OCI-LY7 (cell line): ENCODE results near the gene PRPF8. TPM values are rescaled to one million over a fixed set of nuclear protein-coding genes. Genes with fewer than 3 reads are reported as not detected.
"Not testable (repeated sequence)": the region's sequence is repeated elsewhere in the genome, so short reads cannot be mapped to it uniquely, and the experiment has no call there.

Source experiments
- BruUV-seq: library from RNA; stranded (reverse); fragments of 400-500 nt; replicated peaks from 2 replicates; lab custom pipeline; 2021; lab: Mats Ljungman, UMichigan
- CTCF ChIA-PET: fragments of 300-600 bp; sonication (Branson Sonifier 250); formaldehyde crosslinking; loops from one replicate; lab custom pipeline; 2022; ENCODE audit warnings: antibody characterized with exemption; ENCODE audit not compliant: unreplicated experiment; lab: Charles Lee
- POLR2A ChIA-PET: fragments of 300-600 bp; sonication (Branson Sonifier 250); formaldehyde crosslinking; loops from one replicate; lab custom pipeline; 2022; ENCODE audit warnings: antibody characterized with exemption; lab: Charles Lee
- DNase-seq: peaks from one replicate; pipeline ENCODE4 v3.0.0-alpha.2; 2015; ENCODE audit warnings: low spot score
- H2AFZ ChIP-seq: fragments of 200-600 bp; sonication (generic), shearing (Covaris generic); 2 replicates; pipeline ENCODE4 v1.6.1; 2014; ENCODE audit warnings: mild to moderate bottlenecking, antibody characterized with exemption, low read length, moderate library complexity
- H3K27ac ChIP-seq: fragments of 200-600 bp; sonication (generic); 2 replicates; pipeline ENCODE4 v1.5.1; 2014; ENCODE audit warnings: mixed run types, low read depth, mild to moderate bottlenecking, moderate library complexity, low read length, inconsistent platforms; ENCODE audit not compliant: poor library complexity, severe bottlenecking
- H3K36me3 ChIP-seq: fragments of 200-600 bp; sonication (generic); 2 replicates; pipeline ENCODE4 v1.6.1; 2014; ENCODE audit warnings: mild to moderate bottlenecking, antibody characterized with exemption, low read length, moderate library complexity, mixed read lengths; ENCODE audit not compliant: insufficient read depth
- H3K4me1 ChIP-seq: fragments of 200-600 bp; sonication (generic); 2 replicates; pipeline ENCODE4 v1.5.1; 2014; ENCODE audit warnings: mild to moderate bottlenecking, low read length; ENCODE audit not compliant: insufficient read depth, poor library complexity, severe bottlenecking
- H3K4me2 ChIP-seq: fragments of 200-600 bp; sonication (generic); 2 replicates; pipeline ENCODE4 v1.6.1; 2014; ENCODE audit warnings: mild to moderate bottlenecking, low read length
- H3K4me3 ChIP-seq: fragments of 200-600 bp; sonication (generic); 2 replicates; pipeline ENCODE4 v1.5.1; 2014; ENCODE audit warnings: mild to moderate bottlenecking, low read depth, low read length; ENCODE audit not compliant: poor library complexity, severe bottlenecking
- H3K79me2 ChIP-seq: fragments of 200-600 bp; sonication (generic); 2 replicates; pipeline ENCODE4 v1.6.1; 2016; ENCODE audit warnings: low read depth, mild to moderate bottlenecking, low read length, moderate library complexity, mixed read lengths; ENCODE audit not compliant: insufficient read depth
- H3K9me2 ChIP-seq: fragments of 200-600 bp; sonication (generic); 2 replicates; pipeline ENCODE4 v1.6.1; 2016; ENCODE audit warnings: mild to moderate bottlenecking, low read length, mixed read lengths; ENCODE audit not compliant: insufficient read depth
- H3K9me3 ChIP-seq: fragments of 200-600 bp; sonication (generic); 2 replicates; pipeline ENCODE4 v1.6.1; 2014; ENCODE audit warnings: mild to moderate bottlenecking, mixed run types, low read length, mixed read lengths
- H4K20me1 ChIP-seq: fragments of 200-600 bp; sonication (generic); 2 replicates; pipeline ENCODE4 v1.6.1; 2014; ENCODE audit warnings: mild to moderate bottlenecking, antibody characterized with exemption, low read length, moderate library complexity, mixed read lengths; ENCODE audit not compliant: insufficient read depth
- EZH2phosphoT487 ChIP-seq: fragments of 200-600 bp; sonication (generic); IDR thresholded peaks from 2 replicates; pipeline ENCODE4 v1.6.1; 2018; ENCODE audit warnings: low read depth, borderline replicate concordance, mild to moderate bottlenecking, mixed run types, antibody characterized with exemption, low read length, moderate library complexity, mixed read lengths
- intact Hi-C: fragments of 100-400 bp; cut with micrococcal nuclease; formaldehyde crosslinking; loops from one replicate; pipeline ENCODE4 v1.10.0; 2022; ENCODE audit not compliant: unreplicated experiment
- total RNA-seq, 2 experiments: library from RNA; depleted of rRNA in 1 of 2; stranded (reverse); fragments of >200 nt in 1 of 2; shearing (Covaris generic) in 1 of 2; gene quantifications; 2 replicates each; pipeline ENCODE4 v1.2.3, GENCODE V29; 2014 to 2022
- TF ChIP-seq, protein P1 (sequence below): fragments of 200-600 bp; sonication (generic); conservative IDR thresholded peaks from 2 replicates; pipeline ENCODE4 v1.5.1; 2014; ENCODE audit warnings: mild to moderate bottlenecking, antibody characterized with exemption, low read length, moderate library complexity, mixed read lengths

PRPF8 gene
- total RNA-seq, 2 experiments from 2014 or later, result 162 to 427 TPM

DNA sequence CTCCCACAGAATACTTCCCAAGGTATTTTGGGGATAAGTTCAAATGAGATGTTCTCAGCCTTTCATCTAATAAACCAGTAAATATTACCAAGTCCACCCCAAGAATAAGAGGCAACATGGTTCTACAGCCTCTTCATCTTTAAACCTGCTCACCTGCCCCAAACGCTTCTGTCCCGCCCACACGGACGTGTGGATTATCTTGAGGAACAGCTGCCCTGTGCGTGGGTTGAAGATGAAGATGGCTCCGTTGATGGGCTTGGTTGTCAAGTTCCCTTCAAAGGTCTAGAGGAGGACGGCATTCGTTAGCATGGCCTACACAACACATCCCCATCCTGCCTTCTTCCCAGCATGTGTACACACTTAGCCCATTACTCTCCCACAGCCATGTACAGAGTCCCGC lies 26.6 kb downstream of the PRPF8 start:
- Histone ChIP-seq H3K9me2 (no peaks in the 10 kb centered on the region), H3K79me2 (peaks cover 3% of the 10 kb centered on the region; the same call in 1 of the 2 replicates), H2AFZ (no peak overlapping the region), H3K4me1 (no peaks in the 10 kb centered on the region), H3K4me2 (no peak overlapping the region), H3K36me3 (peaks cover 97% of the 10 kb centered on the region), H3K27ac (no peak overlapping the region), H3K9me3 (no peaks in the 10 kb centered on the region), H3K4me3 (no peak overlapping the region), H4K20me1 (no peaks in the 10 kb centered on the region)
- no peak for TF ChIP-seq EZH2phosphoT487
- TF ChIP-seq, protein P1, sequence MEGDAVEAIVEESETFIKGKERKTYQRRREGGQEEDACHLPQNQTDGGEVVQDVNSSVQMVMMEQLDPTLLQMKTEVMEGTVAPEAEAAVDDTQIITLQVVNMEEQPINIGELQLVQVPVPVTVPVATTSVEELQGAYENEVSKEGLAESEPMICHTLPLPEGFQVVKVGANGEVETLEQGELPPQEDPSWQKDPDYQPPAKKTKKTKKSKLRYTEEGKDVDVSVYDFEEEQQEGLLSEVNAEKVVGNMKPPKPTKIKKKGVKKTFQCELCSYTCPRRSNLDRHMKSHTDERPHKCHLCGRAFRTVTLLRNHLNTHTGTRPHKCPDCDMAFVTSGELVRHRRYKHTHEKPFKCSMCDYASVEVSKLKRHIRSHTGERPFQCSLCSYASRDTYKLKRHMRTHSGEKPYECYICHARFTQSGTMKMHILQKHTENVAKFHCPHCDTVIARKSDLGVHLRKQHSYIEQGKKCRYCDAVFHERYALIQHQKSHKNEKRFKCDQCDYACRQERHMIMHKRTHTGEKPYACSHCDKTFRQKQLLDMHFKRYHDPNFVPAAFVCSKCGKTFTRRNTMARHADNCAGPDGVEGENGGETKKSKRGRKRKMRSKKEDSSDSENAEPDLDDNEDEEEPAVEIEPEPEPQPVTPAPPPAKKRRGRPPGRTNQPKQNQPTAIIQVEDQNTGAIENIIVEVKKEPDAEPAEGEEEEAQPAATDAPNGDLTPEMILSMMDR, result no peak
- DNase-seq, result no peak
- POLR2A ChIA-PET, result no interaction called here
- intact Hi-C loops, result no loop called here
- no TSS peak for BruUV-seq
- CTCF ChIA-PET, result no interaction called here

DNA sequence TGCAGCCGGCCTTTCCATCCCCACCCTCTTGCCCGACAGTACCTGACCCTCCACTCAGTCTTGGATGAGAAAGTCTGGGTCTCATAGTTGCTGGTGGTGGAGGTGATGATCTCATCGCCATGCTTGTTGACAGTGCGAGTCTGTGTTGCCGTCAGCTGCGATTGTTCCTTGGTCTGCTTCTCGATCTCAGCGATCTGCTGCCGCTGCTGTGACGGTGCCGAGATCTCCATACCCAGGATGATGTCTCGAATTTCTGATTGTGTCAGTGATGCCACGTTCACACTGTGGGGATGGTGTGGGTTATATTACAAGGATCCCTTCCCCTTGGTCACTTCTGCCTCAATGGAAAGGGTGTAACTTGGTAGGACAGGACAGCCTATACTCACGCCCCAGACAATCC lies 30.9 kb downstream of the PRPF8 start:
- ChIA-PET CTCF (interaction anchor here (0.5 kb wide), 1 partner anchor 59 kb away, joined by 4 read pairs; no protein-coding TSS in a partner anchor), POLR2A (no interaction called here)
- Histone ChIP-seq H3K9me2 (no peaks in the 10 kb centered on the region), H3K4me3 (no peak overlapping the region), H3K79me2 (no peaks in the 10 kb centered on the region), H3K27ac (no peak overlapping the region), H3K9me3 (no peaks in the 10 kb centered on the region), H4K20me1 (peaks cover 4% of the 10 kb centered on the region; the same call in 1 of the 2 replicates), H3K36me3 (peaks cover 88% of the 10 kb centered on the region), H3K4me1 (peaks cover 14% of the 10 kb centered on the region), H2AFZ (no peak overlapping the region), H3K4me2 (no peak overlapping the region)
- TF ChIP-seq EZH2phosphoT487, result no peak
- TF ChIP-seq, protein P1, result no peak
- no peak for DNase-seq
- BruUV-seq, result no TSS peak
- intact Hi-C loops, result no loop called here

DNA sequence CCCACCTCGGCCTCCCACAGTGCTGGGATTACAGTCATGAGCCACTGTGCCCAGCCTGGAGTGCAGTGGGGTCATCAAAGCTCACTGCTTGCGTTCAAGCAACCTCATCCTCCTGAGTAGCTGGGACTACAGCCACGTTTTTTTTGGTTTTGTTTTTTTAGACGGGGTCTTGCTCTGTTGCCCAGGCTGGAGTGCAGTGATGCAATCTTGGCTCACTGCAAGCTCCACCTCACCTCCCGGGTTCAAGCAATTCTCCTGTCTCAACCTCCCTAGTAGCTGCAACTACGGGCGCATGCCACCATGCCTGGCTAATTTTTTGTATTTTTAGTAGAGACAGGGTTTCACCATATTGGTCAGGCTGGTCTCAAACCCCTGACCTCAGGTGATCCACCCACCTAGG lies 31.9 kb downstream of the PRPF8 start:
- intact Hi-C loops, H3K79me2 ChIP-seq, H3K4me2 ChIP-seq, CTCF ChIA-PET, DNase-seq, H4K20me1 ChIP-seq, H3K27ac ChIP-seq, H3K9me2 ChIP-seq, H3K4me3 ChIP-seq, POLR2A ChIA-PET, H2AFZ ChIP-seq, H3K9me3 ChIP-seq, BruUV-seq: not testable (repeated sequence)
- Histone ChIP-seq H3K4me1 (peaks cover 23% of the 10 kb centered on the region), H3K36me3 (peaks cover 85% of the 10 kb centered on the region)
